GM10266 (cell line): ENCODE data around the gene MYO18B.

Experiments used
- DNase-seq: peaks from one replicate; pipeline ENCODE4 v3.0.0; 2012; ENCODE audit errors: extremely low spot score
- TF ChIP-seq, protein P1 (sequence below): IDR thresholded peaks from 2 replicates; pipeline ENCODE4 v1.5.1; 2012; ENCODE audit warnings: mild to moderate bottlenecking, low read depth; ENCODE audit not compliant: control insufficient read depth, insufficient read depth; ENCODE audit errors: missing control alignments

Gene MYO18B

GRCh38 chr22:25899566-25899965, 157.6 kb downstream of the MYO18B start:
- DNase-seq = no peak
- TF ChIP-seq, protein P1, sequence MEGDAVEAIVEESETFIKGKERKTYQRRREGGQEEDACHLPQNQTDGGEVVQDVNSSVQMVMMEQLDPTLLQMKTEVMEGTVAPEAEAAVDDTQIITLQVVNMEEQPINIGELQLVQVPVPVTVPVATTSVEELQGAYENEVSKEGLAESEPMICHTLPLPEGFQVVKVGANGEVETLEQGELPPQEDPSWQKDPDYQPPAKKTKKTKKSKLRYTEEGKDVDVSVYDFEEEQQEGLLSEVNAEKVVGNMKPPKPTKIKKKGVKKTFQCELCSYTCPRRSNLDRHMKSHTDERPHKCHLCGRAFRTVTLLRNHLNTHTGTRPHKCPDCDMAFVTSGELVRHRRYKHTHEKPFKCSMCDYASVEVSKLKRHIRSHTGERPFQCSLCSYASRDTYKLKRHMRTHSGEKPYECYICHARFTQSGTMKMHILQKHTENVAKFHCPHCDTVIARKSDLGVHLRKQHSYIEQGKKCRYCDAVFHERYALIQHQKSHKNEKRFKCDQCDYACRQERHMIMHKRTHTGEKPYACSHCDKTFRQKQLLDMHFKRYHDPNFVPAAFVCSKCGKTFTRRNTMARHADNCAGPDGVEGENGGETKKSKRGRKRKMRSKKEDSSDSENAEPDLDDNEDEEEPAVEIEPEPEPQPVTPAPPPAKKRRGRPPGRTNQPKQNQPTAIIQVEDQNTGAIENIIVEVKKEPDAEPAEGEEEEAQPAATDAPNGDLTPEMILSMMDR = no peak

DNA sequence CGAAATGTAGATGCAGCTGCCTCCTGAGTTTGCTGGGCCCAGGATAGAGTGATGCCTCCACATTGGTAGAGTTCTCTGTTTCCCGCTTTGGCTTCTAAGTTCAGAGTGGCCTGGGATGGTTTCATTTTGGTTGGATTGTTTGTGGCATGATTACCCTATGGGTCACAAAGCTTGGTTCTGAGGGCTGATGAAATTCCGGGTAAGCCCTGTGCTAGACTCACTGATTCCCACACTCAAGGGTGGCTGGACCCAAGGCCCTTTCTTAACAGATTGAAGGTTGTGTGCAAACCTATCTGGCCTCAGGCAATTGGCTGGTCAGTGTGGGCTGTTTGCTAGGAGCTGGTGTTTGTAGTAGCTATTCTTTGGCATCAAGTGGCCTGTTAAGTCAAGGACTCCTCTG, 158.4 kb downstream of the MYO18B start:
- TF ChIP-seq, protein P1 = no peak
- no peak for DNase-seq

DNA sequence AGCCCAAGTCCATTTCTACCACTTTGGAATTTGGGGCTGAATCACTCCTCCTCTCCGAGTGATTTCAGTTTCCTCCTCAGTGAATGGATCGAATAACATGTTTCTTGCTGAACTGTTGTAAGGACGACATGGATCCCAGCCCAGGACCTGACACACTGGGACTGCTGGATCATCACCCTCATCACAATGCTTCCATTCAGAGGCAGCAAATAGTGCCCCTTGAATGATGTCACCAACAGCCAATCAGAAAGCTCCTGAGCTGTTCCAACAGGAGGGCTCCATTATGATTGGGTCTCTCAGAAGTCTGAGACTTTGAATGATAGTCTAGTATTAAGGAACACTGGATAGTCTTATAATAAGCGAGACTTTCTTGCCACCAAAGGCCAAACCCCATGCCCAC, 158.9 kb downstream of the MYO18B start:
- DNase-seq = no peak
- TF ChIP-seq, protein P1 = no peak

GRCh38 chr22:25902402-25902801, 160.4 kb downstream of the MYO18B start:
- DNase-seq = no peak
- TF ChIP-seq, protein P1 = no peak

GRCh38 chr22:25903294-25903693, 161.3 kb downstream of the MYO18B start:
- DNase-seq = no peak
- TF ChIP-seq, protein P1 = peak; percentile 30

DNA sequence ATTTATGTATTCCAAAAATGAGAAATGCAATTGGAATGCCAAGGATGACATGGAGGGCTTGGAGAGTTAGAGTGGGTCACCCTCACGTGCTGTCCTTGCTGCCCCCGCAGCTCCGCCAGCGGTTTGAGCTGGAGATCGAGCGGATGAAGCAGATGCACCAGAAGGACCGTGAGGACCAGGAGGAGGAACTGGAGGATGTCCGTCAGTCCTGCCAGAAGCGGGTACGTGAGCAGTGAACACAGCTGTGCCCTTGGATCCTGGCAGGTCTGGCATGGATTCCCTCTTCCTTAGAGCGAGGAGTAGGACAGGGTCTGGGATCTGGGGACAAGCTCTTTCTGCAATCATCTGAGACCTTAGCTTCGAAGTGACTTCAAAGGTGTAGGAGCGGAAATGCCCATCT, 166.2 kb downstream of the MYO18B start:
- no peak for DNase-seq
- TF ChIP-seq, protein P1 = no peak

- DNase-seq = no peak
- TF ChIP-seq, protein P1 = no peak
Measured at GRCh38 chr22:25908755-25909154, 166.8 kb downstream of the MYO18B start.
